ENCODE results near the gene SELENOO.
A peak's percentile ranks its signal among the peaks of the same experiment; 100 is the strongest.

SELENOO gene

DNA sequence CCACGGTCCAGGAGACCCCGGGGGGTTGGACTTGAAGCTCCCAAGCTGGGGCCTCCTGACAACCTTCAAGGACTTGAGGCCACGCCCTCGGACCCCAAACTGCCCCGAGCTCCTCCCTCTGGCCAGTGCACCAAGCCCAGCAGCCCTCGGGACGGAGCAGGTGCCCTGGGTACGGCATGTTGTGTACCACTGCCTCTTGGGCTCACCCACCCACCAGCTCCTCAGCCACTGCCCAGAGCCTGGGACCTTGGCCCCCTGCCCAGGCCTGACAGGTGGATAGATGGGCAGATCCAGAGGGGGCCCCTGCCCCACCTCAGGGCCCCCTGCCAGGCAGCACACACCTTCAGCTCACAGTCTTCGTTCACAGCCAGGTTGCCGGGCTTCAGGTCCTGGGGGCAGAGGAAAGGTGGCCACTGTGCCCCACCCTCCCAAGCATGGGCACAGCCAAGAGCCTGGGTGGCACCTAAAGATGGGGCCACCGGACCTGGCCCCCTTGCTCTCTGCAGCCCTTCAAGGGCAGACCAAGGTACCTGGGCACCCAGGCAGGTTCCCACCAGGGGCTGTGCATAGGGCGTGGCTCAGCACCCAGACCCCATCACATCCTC lies 55.5 kb downstream of the SELENOO start:
- no peak for DNase-seq

DNA sequence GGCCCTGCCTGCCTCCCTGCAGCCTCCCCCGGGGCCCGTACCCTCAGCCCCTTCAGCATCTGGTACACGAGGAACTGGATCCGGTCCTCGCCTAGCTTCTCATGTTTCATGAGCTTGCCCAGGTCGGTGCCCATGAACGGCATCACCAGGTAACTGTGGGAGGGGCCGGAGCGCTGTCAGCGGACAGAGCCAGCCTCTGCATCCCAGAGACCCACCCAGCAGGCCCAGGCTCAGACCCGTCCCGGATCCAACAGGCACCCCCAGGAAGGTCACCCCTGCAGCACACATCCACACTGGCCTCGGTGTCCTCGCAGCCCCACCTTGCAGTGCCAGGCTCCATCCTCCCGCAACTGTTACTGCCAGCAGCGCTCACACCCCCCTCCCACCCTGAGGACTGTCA lies 56.2 kb downstream of the SELENOO start:
- DNase-seq, result no peak

DNA sequence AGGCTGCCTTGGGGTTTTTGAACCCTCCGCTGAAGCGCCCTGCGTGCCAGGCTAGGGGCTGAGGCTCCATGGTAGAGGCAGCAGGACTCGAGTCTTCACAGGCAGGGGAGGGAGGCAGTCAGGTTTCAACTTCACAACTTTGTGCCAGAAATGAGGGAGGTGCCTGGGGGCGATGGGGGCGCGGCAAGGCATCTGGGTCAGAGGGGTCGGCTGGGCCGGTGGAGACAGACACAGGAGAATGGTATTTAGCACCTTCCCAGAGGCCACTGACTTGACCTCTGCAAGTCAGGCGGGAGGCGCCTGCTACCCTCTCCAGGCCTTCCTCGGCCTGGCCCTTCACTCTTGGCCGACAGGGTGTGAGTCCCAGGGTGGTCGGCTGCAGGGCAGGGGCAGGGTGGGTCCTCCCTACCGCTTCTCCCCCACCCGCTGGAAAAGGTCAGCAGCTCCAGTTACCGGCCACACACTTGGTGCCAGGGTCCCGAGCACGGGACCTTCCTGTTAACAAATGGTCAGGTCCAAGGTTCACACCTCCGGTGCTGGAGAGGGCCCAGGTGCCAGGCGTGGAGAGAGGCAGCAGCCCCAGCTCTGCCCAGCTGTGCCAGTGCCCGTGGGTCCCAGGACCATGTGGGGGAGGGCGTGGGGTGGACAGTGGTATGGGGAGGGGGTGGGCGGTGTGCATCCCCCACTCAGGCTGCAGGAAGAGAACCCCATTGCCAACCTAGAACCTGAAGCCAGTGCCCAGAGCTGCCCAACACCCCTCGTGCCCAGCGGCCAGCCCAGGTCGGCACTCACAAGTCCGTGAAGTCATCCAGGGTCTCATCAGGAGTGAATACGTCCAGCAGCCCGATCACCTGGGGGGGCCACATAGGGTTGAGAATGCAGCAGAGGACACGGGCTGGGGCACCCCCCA lies 56.9 kb downstream of the SELENOO start:
- no peak for DNase-seq

DNA sequence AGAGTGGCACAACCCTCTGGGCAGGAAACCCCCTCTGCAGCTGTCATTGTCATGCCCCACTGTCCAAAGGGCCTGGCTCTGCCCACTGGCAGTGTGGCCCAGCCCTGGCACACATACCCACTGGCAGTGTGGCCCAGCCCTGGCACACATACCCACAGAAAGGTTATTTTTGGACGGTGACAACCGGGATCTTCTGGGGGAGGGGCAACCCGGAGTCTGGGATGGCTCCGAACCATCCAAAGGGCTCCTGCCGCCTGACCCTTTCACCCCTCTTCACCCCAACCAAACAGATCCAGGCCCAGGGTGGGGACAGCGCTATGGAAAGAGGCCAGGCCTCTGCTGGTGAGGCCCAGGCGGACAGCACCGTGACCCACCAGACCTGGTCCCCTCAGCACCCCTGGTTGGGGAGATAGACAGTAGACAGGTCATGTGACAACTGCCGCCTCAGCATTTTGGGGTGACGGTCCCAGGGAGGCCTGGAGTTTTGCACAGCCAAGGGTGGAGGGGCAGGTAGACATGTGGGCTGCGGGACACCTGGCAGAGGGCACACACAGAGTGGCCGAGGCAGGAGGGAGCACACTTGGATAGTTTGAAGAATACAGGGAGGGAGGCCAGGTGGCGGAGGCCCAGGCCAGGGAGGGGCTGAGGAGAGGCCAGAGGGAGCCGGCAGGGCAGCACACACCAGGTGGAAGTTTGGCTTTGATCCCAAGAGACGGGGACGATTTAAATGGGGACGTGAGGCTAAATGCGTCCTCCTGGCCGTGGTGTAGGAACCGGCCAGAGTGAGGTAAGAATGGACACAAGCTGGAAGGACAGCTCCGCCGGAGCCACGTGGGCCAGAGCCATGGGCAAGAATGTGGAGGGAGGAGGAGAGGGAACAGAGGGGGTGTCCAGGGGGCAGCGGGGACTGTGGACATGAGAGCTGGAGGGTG lies 57.8 kb downstream of the SELENOO start:
- DNase-seq, result no peak

DNA sequence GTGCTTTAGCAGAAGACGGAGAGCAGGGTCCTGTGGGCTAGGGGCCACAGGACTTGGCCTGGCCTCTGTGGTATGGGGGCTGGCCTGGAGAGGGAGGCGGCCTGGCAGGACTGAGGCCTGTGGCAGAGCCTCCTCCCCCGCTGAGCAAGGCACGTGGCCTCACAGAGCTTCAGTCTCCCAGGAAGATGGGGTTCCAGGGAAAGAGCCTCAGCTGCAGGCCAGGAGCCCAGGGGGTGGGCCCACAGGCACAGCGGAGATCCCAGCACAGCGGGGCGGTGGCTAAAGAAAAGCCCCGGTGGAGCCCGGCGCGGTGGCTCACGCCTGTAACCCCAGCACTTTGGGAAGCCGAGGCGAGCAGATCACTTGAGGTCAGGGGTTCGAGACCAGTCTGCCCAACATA lies 58.5 kb downstream of the SELENOO start:
- no peak for DNase-seq

DNA sequence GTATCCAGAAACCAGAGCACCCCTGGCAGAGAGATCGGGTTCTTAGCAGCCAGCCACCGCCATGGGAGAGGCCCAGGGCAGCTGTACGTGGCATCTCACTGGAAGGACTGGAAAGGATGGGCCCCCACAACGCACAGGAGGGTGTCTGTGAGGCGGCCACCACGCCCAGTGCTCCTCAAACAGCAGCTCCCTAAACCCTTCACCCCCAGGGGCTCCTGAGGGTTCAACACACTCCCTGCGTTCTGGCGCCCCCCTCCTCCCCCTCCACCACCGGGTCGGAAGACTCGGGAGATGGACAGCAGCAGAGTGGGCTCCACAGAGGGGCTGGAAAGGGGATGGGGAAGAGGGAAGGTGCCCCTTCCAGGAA lies 59.6 kb downstream of the SELENOO start:
- peak in 2 of 3 experiments; percentile 47 to 54 for DNase-seq

DNA sequence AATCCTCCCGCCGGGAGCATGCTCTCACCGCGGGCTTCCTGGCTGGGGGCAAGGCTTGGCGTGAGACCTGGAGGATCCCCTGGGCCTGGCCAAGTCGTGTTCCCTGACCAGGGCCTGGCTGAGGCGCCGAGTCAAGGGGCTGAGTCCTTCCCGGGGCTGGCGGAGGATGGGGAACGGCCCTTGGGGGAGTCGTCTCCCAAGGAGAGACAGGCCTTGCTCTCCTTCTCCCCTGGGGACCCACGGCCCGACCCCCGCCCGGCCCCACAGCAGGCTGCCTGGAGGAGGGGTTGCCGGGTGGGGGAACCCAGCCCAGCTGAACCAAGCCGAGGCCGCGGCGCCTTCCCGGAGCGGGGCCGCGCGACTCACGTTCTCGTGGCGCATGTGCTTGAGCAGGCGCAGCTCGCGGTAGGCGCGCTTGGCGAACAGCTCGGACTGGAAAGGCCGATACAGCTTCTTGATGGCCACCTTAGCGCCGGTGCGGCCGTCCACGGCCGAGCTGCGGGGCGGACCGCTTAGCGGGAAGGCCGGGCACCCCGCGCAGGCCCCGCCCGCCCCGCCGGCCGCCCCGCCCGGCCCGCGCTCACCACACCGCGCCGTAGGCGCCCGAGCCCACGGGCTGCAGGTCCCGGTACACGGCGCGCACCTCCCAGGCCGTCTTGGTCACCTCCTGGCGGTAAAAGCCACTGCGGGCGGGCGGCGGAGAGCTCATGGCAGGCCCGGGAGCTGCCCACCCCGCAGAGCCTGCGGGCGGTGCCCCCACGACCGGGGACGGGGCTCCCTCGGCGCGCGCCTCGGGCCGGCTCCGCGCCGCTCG lies 60.2 kb downstream of the SELENOO start:
- DNase-seq, result peak in 2 of 3 experiments; percentile 54 to 65

DNA sequence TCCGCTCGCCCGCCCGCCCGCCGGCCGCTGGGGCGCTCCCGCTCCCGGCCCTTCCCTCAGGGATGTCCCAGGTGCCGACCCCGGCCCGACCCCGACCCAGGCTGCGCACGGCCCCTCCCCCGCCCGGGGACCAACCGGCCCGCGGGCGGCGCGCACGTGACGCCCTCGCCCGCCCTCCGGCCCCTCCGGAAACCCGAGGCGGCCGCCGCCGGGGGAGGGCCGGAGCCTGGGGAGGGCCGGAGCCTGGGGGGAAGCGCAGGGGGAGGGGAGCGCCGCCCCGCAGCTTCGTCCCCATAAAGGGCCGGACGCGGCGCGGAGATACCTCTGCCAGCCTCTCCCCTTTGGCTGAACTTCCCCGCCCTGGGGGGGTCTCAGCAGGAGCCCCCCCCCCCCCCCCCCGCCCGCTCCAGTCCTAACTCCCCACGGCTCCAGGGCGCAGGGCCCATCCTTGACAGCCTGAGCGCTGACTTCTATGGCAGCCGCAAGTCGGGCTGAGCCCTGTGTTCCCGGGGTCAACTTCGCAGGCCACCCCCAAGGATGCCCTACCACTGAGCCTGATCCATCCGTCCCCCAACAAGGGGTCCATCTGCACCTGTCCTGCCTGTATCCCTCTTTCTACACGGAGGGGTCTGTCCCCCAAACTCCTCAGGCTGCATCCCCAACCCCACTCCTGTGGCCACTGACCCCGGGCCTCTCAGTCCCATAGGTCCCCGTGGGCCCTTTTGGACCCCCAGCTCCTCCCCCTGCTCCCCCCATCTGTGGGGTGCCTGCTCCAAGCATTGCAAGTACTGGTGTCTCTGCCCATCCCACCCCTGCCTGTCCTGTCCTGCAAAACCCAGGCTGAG lies 61.0 kb downstream of the SELENOO start, which contains the start of gene MAPK12:
MAPK12 (minus strand) TSS at position 69 of the 845 bp plus-strand sequence. CDS start 174 bp downstream, outside the sequence.
- DNase-seq, result peak in 2 of 3 experiments; percentile 49 to 59

DNA sequence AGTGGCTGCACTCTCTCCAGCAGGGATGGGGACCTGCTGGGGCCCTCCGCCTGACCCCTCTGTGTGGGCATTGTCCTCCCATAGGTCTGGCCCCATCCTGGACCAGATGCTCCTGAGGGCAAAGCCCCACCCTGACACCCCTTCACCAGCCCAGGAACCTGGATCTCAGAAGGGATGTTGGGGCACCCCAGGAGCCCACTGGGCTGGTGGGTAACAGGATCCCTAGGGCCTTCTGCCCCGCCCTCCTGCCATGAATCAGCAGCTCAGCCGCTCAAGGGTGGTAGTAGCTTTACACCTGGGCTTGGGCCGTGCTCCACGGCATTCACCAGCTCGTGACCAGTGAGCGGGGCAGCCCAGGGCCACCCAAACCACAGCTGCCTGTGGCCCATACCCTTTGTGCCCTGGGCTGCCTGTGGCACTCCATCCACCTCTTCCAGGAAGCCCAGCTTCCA lies 61.7 kb downstream of the SELENOO start:
- no peak for DNase-seq

DNA sequence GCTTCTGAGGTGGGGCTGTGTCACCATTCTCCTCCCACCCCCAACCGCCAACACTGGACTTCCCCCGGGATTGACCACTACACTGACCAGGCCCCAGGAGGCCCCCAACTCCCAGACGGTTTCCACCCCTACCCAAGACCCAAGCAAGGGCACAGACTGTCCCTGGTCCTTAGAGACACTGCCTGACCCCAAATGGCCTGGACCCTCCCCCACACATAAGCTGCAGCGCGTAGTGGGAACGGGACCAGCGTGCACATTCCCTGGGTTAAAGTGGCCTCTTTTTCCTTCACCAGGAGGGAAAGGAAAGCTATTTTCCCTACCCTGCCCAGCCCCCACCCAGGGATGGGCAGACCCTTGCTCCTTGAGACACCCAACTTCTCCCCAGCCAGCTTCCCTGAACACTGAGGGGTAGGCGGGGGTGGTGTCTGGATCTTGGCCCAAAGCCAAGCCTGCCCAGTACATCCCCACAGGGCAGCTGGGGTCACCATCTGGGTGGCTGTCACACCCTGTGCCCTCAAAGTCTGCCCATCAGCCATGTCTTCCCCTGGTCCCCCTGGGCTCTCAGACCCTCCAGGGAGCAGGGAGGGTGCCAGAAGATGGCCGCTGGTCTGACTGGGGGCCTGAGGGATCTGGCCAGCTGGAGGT lies 62.3 kb downstream of the SELENOO start:
- no peak for DNase-seq

DNA sequence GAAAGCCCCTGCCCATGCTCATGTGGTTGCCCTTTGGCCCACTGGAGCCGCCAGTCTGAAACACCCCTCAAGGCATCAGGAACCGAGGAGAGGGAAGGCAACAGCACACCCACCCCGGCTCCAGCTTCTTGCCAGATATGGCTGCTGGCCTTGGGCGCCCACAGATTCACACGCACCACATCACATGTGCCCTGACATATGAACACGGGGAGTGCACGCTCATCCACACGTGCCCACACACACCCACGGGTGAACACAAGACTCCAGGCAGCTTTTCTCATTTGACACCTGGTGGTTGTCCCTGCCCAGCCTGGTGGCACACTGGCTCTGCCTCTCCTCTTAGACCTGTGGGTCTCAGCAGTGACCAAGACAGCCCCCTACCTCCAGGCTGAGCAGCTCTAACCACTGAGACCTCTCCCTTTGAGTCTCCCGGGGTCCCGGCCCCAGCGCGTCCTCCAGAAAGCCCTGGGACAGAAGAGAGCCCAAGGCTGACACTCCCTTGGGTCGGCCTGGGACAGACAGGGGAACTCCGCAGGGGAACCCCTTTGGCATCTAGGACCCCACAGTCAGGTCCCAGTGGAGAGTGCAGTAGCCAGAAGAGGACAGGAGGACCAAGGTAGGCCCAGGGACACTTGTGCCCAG lies 63.4 kb downstream of the SELENOO start:
- DNase-seq, result no peak

DNA sequence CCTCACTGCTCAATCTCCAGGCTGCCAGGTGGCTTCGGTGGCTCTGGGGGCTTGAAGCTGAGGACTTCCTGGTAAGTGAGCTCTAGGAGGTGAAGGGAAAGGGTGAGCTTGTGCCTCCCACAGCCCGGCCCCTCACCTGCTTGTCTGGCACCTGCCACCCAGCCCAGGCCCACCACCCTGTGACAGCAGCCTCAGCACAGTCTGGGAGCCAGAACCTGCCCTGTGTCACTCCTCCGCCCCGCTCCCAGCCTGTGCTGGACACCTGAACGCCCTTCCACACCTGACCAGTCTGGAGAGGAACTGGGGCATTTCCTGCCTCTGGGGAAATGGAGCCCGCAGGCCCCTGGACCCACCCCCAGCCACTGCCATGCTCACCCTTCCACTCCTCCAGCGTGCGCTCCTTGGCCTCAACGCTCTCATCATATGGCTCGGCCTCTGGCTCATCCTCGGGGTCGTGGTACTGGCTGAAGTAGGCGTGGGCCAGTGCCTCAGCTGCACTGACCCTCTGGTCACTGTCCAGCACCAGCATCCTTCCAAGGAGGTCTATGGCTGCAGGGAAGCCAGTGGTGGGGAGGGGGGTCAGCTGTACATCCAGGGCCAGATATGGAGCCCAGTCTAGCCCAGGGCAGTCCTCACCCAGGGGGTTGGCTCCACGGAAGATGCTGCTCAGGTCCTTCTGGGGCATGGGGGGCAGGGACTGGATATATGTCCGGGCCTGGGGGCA lies 64.3 kb downstream of the SELENOO start:
- DNase-seq, result no peak

DNA sequence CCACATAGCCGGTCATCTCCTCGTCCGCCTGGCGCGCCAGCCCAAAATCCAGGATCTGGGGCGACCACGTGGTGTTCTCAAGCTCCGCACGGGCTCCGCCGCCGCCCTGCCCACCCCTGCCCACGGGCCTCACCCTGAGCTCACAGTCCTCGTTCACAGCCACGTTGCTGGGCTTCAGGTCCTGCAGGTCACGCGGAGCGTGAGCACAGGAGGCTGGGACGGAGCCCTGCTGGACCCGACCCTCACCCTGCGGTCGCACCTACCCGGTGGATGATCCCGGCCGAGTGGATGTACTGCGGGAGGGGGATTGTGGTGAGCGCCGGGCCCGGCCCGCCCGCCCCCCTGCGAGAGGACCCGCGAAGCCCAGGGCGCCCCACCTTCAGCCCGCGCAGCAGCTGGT lies 66.2 kb downstream of the SELENOO start:
- DNase-seq, result no peak
